ENCODE results near the gene PGBD5. TPM values are rescaled to one million over a fixed set of nuclear protein-coding genes. Genes with fewer than 3 reads are reported as not detected.
"Not testable (repeated sequence)": the region's sequence is repeated elsewhere in the genome, so short reads cannot be mapped to it uniquely, and the experiment has no call there.

PGBD5 gene, protein sequence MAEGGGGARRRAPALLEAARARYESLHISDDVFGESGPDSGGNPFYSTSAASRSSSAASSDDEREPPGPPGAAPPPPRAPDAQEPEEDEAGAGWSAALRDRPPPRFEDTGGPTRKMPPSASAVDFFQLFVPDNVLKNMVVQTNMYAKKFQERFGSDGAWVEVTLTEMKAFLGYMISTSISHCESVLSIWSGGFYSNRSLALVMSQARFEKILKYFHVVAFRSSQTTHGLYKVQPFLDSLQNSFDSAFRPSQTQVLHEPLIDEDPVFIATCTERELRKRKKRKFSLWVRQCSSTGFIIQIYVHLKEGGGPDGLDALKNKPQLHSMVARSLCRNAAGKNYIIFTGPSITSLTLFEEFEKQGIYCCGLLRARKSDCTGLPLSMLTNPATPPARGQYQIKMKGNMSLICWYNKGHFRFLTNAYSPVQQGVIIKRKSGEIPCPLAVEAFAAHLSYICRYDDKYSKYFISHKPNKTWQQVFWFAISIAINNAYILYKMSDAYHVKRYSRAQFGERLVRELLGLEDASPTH
- total RNA-seq: 1 to 10 TPM; 1.0 to 4.5 (median 1.9) TPM

DNA sequence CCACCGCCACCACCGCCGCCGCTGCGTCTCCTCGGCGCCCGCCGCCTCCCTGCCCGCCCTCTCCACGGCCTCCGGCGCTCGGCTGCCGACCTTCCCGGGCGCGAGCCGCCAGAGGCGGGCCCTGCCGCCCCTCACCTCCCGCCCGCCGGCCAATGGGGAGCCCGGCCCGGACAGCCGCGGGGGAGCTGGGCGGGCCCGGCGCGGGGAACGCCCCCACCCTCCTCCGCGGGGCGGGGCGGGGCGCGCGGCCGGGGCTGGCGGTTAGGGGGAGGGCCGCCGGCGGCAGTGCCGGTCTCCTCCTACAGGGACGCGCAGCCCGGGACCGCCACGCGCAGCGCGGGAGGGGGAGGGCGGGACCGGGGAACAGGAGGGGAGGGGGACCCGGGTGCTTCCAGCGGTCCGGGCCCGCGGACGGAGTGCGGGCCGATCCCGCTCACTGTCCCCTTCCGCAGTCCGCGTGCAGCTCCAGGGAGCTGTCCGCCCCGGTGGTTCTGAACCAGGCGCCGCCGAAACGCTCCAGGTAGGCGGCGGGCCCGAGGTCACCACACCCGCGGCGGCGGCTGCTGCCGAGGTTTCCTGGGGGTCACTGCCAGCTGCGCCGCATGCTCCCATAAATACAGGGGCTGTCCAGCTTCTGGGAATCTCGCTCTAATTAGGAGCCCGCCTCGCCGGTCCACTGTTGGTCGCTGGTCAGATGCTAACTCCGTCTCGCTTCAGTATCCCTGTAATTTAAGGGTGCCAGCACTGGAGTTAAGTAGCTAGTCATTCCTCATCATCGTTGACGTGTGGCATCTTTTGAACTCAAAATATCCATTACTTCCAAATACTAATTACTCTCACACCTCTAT, at the start of gene PGBD5:
PGBD5 (minus strand) TSS at position 87 of the 848 bp plus-strand sequence. CDS start 404 bp downstream, outside the sequence.
- Histone ChIP-seq H3K36me3 (no peaks in the 10 kb centered on the region), H3K4me3 (peak within 1 kb of the TSS; percentile 50 to 63 (median 56)), H3K27me3 (peaks cover 0 to 25% (median 4%) of the 10 kb centered on the region in 3 donors), H3K4me1 (peaks cover 0 to 5% of the 10 kb centered on the region in 2 donors), H3K27ac (no peak within 1 kb of the TSS), H3K9me3 (no peaks in the 10 kb centered on the region)
- peak; percentile 29 to 66 for DNase-seq
- TF ChIP-seq, protein P1, sequence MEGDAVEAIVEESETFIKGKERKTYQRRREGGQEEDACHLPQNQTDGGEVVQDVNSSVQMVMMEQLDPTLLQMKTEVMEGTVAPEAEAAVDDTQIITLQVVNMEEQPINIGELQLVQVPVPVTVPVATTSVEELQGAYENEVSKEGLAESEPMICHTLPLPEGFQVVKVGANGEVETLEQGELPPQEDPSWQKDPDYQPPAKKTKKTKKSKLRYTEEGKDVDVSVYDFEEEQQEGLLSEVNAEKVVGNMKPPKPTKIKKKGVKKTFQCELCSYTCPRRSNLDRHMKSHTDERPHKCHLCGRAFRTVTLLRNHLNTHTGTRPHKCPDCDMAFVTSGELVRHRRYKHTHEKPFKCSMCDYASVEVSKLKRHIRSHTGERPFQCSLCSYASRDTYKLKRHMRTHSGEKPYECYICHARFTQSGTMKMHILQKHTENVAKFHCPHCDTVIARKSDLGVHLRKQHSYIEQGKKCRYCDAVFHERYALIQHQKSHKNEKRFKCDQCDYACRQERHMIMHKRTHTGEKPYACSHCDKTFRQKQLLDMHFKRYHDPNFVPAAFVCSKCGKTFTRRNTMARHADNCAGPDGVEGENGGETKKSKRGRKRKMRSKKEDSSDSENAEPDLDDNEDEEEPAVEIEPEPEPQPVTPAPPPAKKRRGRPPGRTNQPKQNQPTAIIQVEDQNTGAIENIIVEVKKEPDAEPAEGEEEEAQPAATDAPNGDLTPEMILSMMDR (IDR thresholded peaks at IDR 0.05 in 4 of 5, conservative IDR thresholded peaks at IDR 0.05 in 1 of 5): peak in 1 of 5 experiments; percentile 21
- no peak for TF ChIP-seq POLR2A (IDR thresholded peaks at IDR 0.05)
- in situ Hi-C loops (cut with MboI; ENCODE audit: low sequenced_read_pairs in 4 of 4) (no loop called here), intact Hi-C loops (cut with DNase I; ENCODE audit: low total_unique reads) (loop anchor here (1.0 kb wide), 1 partner anchor 76 kb away; no protein-coding TSS in a partner anchor)
- peak; percentile 89 to 90 for ATAC-seq

DNA sequence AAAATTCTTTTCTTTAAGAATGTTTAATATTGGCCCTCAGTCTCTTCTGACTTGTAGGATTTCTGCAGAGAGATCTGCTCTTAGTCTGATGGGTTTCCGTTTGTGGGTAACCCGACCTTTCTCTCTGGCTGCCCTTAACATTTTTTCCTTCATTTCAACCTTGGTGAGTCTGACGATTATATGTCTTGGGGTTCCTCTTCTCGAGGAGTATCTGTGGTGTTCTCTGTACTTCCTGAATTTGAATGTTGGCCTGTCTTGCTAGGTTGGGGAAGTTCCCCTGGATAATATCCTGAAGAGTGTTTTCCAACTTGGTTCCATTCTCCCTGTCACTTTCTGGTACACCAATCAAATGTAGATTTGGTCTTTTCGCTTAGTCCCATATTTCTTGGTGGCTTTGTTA, 48.8 kb upstream of the PGBD5 start:
- H3K27me3 ChIP-seq; H3K36me3 ChIP-seq; H3K27ac ChIP-seq; H3K9me3 ChIP-seq; in situ Hi-C loops (cut with MboI; ENCODE audit: low sequenced_read_pairs in 4 of 4); H3K4me1 ChIP-seq; H3K4me3 ChIP-seq; intact Hi-C loops (cut with DNase I; ENCODE audit: low total_unique reads); DNase-seq; ATAC-seq: not testable (repeated sequence)

DNA sequence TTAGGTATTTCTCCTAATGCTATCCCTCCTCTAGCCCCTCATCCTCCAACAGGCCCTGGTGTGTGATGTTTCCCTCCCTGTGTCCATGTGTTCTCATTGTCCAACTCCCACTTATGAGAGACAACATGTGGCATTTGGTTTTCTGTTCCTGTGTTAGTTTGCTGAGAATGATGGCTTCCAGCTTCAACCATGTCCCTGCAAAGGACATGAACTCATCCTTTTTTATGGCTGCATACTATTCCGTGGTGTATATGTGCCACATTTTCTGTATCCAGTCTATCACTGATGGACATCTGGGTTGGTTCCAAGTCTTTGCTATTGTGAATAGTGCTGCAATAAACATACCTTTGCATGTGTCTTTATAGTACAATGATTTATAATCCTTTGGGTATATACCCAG, 44.6 kb upstream of the PGBD5 start:
- in situ Hi-C loops (cut with MboI; ENCODE audit: low sequenced_read_pairs in 4 of 4); DNase-seq: not testable (repeated sequence)

DNA sequence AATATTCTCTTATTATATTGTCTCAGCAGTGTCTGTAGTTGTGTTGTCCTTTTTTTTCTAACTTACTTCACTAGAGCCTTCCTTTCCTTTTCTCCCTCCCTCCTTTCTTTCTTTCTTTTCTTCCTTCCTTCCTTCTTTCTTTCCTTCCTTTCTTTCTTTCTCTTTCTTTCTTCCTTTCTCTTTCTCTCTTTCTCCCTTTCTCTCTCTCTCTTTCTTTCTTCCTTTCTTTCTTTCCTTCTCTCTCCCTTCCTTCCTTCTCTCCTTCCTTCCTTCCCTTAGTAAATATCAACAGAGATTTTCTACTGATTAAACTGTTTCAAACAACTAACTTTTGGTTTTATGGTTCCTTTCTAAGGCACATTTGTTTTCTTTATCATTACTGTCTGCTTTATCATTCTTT, 43.1 kb upstream of the PGBD5 start:
- TF ChIP-seq POLR2A (IDR thresholded peaks at IDR 0.05): no peak
- H3K36me3 ChIP-seq: no peaks in the 10 kb centered on the region
- intact Hi-C loops (cut with DNase I; ENCODE audit: low total_unique reads): no loop called here
- H3K4me1 ChIP-seq: no peaks in the 10 kb centered on the region
- no peak overlapping the region for H3K4me3 ChIP-seq
- peaks cover 0 to 5% (median 0%) of the 10 kb centered on the region in 3 donors for H3K9me3 ChIP-seq
- no peak for ATAC-seq
- in situ Hi-C loops (cut with MboI; ENCODE audit: low sequenced_read_pairs in 4 of 4): no loop called here
- DNase-seq: no peak
- H3K27ac ChIP-seq: no peak overlapping the region
- no peaks in the 10 kb centered on the region for H3K27me3 ChIP-seq

More for the DNA sequence above, 44.6 kb upstream of the PGBD5 start:
- H3K27me3 ChIP-seq; H3K4me3 ChIP-seq; H3K9me3 ChIP-seq; H3K27ac ChIP-seq; ATAC-seq; intact Hi-C loops (cut with DNase I; ENCODE audit: low total_unique reads); H3K4me1 ChIP-seq; H3K36me3 ChIP-seq: not testable (repeated sequence)

DNA sequence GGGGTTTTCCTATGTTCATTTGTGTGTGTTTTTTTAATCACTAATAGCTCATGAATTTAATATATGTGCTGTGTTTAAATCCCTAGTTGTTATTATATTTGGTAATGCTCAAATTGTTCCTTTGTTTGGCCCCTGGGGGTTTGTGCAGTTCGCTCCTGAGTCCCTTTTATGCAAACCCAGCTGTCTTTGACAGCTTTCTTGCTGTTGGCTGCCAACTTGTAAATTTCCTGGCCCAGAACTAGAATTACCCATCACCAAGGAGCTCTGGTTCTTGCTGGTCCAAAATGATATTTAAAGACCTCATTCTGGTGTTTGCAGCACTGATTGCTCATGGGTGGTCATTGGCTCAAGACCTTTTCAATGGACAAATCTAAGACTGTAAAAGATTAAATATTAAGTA, 39.6 kb upstream of the PGBD5 start:
- no peaks in the 10 kb centered on the region for H3K27me3 ChIP-seq
- H3K9me3 ChIP-seq: peaks cover 0 to 5% (median 0%) of the 10 kb centered on the region in 3 donors
- no peak overlapping the region for H3K4me3 ChIP-seq
- intact Hi-C loops (cut with DNase I; ENCODE audit: low total_unique reads) (no loop called here), in situ Hi-C loops (cut with MboI; ENCODE audit: low sequenced_read_pairs in 4 of 4) (no loop called here)
- no peaks in the 10 kb centered on the region for H3K36me3 ChIP-seq
- TF ChIP-seq, protein P1 (IDR thresholded peaks at IDR 0.05 in 4 of 5, conservative IDR thresholded peaks at IDR 0.05 in 1 of 5): no peak
- no peak for TF ChIP-seq POLR2A (IDR thresholded peaks at IDR 0.05)
- no peak overlapping the region for H3K27ac ChIP-seq
- ATAC-seq (no peak), DNase-seq (no peak)
- no peaks in the 10 kb centered on the region for H3K4me1 ChIP-seq

DNA sequence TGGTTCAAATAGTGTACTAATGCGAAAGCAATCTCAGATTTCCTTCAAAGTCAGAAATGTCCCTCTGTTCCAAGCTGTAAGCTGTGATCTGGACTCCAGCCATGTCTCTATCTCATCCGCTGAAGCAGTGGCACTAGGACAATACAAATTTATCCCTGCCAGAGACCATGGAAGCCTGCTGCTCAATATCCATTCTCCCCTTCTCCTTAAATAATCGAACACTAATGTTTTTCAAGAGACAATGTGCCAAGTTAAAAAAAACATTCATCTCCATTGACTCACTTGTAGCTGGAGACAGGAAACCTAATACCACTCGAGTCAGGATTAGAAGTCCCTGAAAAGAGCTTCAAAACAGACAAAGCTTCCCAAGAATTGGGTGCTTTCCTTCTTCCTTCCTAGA, 38.5 kb upstream of the PGBD5 start:
- no peak for ATAC-seq
- H3K4me3 ChIP-seq: no peak overlapping the region
- H3K9me3 ChIP-seq: peaks cover 0 to 2% (median 0%) of the 10 kb centered on the region in 3 donors
- intact Hi-C loops (cut with DNase I; ENCODE audit: low total_unique reads): no loop called here
- DNase-seq: no peak
- H3K27me3 ChIP-seq: no peaks in the 10 kb centered on the region
- no peaks in the 10 kb centered on the region for H3K36me3 ChIP-seq
- TF ChIP-seq, protein P1 (IDR thresholded peaks at IDR 0.05 in 4 of 5, conservative IDR thresholded peaks at IDR 0.05 in 1 of 5): no peak
- no peak for TF ChIP-seq POLR2A (IDR thresholded peaks at IDR 0.05)
- H3K4me1 ChIP-seq: no peaks in the 10 kb centered on the region
- no peak overlapping the region for H3K27ac ChIP-seq
- in situ Hi-C loops (cut with MboI; ENCODE audit: low sequenced_read_pairs in 4 of 4): no loop called here
